Neural cell (in vitro differentiated cells): ENCODE measurements around the gene ATF6. TPM values are rescaled to one million over a fixed set of nuclear protein-coding genes. Genes with fewer than 3 reads are reported as not detected.

ENCODE experiments used
- H2AFZ ChIP-seq: fragments of 200-600, 300-800 bp; sonication (generic), shearing (Covaris generic); 2 replicates; pipeline ENCODE4 v1.6.0; 2014; ENCODE audit warnings: low read depth, mild to moderate bottlenecking, antibody characterized with exemption, low read length, moderate library complexity
- H3F3A ChIP-seq: fragments of 200-600 bp; shearing (Covaris generic); 2 replicates; pipeline ENCODE4 v1.6.1; 2016; ENCODE audit warnings: mild to moderate bottlenecking, moderate library complexity, mixed read lengths, antibody characterized with exemption, low read length; ENCODE audit not compliant: insufficient read depth, poor library complexity, severe bottlenecking
- H3K27ac ChIP-seq: fragments of 200-600, 300-800 bp; sonication (generic), shearing (Covaris generic); 2 replicates; pipeline ENCODE4 v1.5.1; 2014; ENCODE audit warnings: mild to moderate bottlenecking, low read length, moderate library complexity
- H3K27me3 ChIP-seq: fragments of 300-800, 200-600 bp; sonication (generic), shearing (Covaris generic); 2 replicates; pipeline ENCODE4 v1.6.0; 2014; ENCODE audit warnings: mild to moderate bottlenecking, low read depth, low read length, moderate library complexity; ENCODE audit not compliant: insufficient read depth
- H3K36me3 ChIP-seq: fragments of 300-800, 200-600 bp; sonication (generic), shearing (Covaris generic); 2 replicates; pipeline ENCODE4 v1.5.1; 2014; ENCODE audit warnings: mild to moderate bottlenecking, antibody characterized with exemption, low read length, moderate library complexity; ENCODE audit not compliant: insufficient read depth
- H3K4me2 ChIP-seq: fragments of 300-800, 200-600 bp; sonication (generic), shearing (Covaris generic); 2 replicates; pipeline ENCODE4 v1.6.0; 2014; ENCODE audit warnings: mild to moderate bottlenecking, low read length
- H3K4me3 ChIP-seq: fragments of 300-800, 200-600 bp; sonication (generic), shearing (Covaris generic); 2 replicates; pipeline ENCODE4 v1.5.1; 2014; ENCODE audit warnings: mild to moderate bottlenecking, low read length, moderate library complexity
- H3K79me2 ChIP-seq: fragments of 200-600 bp; shearing (Covaris generic); replicated peaks from 2 replicates; pipeline ENCODE4 v1.6.0; 2014; ENCODE audit warnings: mild to moderate bottlenecking, low read length, moderate library complexity; ENCODE audit not compliant: insufficient read depth
- H3K9ac ChIP-seq: fragments of 300-800, 200-600 bp; sonication (generic), shearing (Covaris generic); 2 replicates; pipeline ENCODE4 v1.6.1; 2016; ENCODE audit warnings: mild to moderate bottlenecking, low read length, mixed read lengths
- H3K9me2 ChIP-seq: fragments of 200-600 bp; shearing (Covaris generic); 2 replicates; pipeline ENCODE4 v1.6.1; 2016; ENCODE audit warnings: mild to moderate bottlenecking, low read length, mixed read lengths; ENCODE audit not compliant: insufficient read depth
- H3K9me3 ChIP-seq: fragments of 200-600, 300-800 bp; sonication (generic), shearing (Covaris generic); 2 replicates; pipeline ENCODE4 v1.6.1; 2016; ENCODE audit warnings: mild to moderate bottlenecking, mixed run types, low read length, moderate library complexity, mixed read lengths
- H4K20me1 ChIP-seq: fragments of 200-600 bp; shearing (Covaris generic); 2 replicates; pipeline ENCODE4 v1.6.1; 2016; ENCODE audit warnings: mild to moderate bottlenecking, mixed run types; ENCODE audit not compliant: insufficient read depth
- CTCF ChIP-seq: fragments of 450-650 bp; IDR thresholded peaks from 2 replicates; pipeline ENCODE4 v1.5.1; 2014; ENCODE audit warnings: antibody characterized with exemption, mild to moderate bottlenecking, moderate library complexity; ENCODE audit not compliant: poor library complexity, severe bottlenecking
- EP300 ChIP-seq: fragments of 450-650 bp; conservative IDR thresholded peaks from 2 replicates; pipeline ENCODE4 v1.6.1; 2014; ENCODE audit warnings: antibody characterized with exemption, mild to moderate bottlenecking, moderate library complexity; ENCODE audit not compliant: poor library complexity, severe bottlenecking
- EZH2 ChIP-seq: fragments of 200-600, 300-800 bp; shearing (Covaris generic), sonication (generic); IDR thresholded peaks from 2 replicates; pipeline ENCODE4 v1.6.1; 2014; ENCODE audit warnings: antibody characterized with exemption, low read length, borderline replicate concordance, mild to moderate bottlenecking; ENCODE audit not compliant: insufficient read depth, poor library complexity, severe bottlenecking
- MXI1 ChIP-seq: fragments of 450-650 bp; conservative IDR thresholded peaks from 2 replicates; pipeline ENCODE4 v1.6.1; 2014; ENCODE audit warnings: antibody characterized with exemption, mild to moderate bottlenecking; ENCODE audit not compliant: poor library complexity, severe bottlenecking
- POLR2AphosphoS5 ChIP-seq: IDR thresholded peaks from 2 replicates; pipeline ENCODE4 v1.6.1; 2012
- RAD21 ChIP-seq: fragments of 450-650 bp; conservative IDR thresholded peaks from 2 replicates; pipeline ENCODE4 v1.6.1; 2014; ENCODE audit warnings: antibody characterized with exemption, mild to moderate bottlenecking, moderate library complexity
- SMC3 ChIP-seq: fragments of 450-650 bp; conservative IDR thresholded peaks from 2 replicates; pipeline ENCODE4 v1.6.1; 2014; ENCODE audit warnings: antibody characterized with exemption, mild to moderate bottlenecking, moderate library complexity; ENCODE audit not compliant: poor library complexity
- TAF1 ChIP-seq: IDR thresholded peaks from 2 replicates; pipeline ENCODE4 v1.6.1; 2012; ENCODE audit warnings: low read depth
- polyA plus RNA-seq: library from polyadenylated mRNA; depleted of rRNA; stranded (reverse); fragments of >200 nt; gene quantifications from 2 replicates; pipeline ENCODE4 v1.2.3, GENCODE V29; 2014
- TF ChIP-seq, protein P1 (sequence below): IDR thresholded peaks from 2 replicates; pipeline ENCODE4 v1.6.1; 2012; ENCODE audit warnings: borderline replicate concordance

ATF6 gene
- polyA plus RNA-seq, 1 donor from 2014 or later = 16.6 TPM

DNA sequence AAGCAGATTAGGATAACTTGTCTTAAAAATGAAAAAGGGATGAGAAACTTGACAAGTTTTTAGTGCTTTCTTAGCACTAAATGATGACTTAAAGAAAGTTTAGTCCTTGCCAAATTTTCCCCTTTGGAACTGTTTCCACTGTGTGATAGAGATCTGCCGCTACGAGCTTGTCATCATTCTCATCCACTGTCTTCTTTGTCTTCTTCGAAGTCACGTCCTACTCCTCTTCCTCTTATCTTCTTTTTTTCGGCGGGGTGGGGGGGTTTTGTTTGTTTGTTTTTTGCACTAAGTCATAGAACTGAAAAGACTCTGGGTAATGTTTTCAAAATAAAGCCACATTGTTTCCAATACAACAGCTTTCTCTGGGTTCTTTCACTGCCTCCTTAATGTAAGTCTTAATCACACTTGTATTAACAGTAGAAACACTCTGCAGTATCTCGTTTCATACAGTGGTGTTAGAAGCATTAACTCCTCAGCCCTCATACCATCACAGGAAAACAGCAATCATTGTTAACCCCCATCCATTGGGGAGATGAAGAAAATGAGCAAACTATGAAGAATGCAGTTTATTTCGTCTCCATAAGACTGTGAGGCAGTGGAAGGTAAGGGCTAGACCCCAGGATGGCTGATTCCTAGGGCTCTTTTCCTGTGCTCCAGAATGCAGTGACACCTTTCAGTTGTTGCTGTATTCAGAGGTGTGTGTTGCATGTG lies 175.8 kb downstream of the ATF6 start:
- no peaks in the 10 kb centered on the region for H3K9me2 ChIP-seq
- no peaks in the 10 kb centered on the region for H3K9me3 ChIP-seq
- no peak overlapping the region for H3K4me3 ChIP-seq
- no peaks in the 10 kb centered on the region for H3F3A ChIP-seq
- H4K20me1 ChIP-seq = no peaks in the 10 kb centered on the region
- H3K9ac ChIP-seq = no peak overlapping the region
- H3K79me2 ChIP-seq = no peaks in the 10 kb centered on the region
- H3K27me3 ChIP-seq = no peaks in the 10 kb centered on the region
- H3K36me3 ChIP-seq = no peaks in the 10 kb centered on the region
- no peak overlapping the region for H3K4me2 ChIP-seq
- no peak overlapping the region for H3K27ac ChIP-seq
- no peak overlapping the region for H2AFZ ChIP-seq
- TF ChIP-seq CTCF (no peak), TAF1 (no peak), RAD21 (no peak), POLR2AphosphoS5 (no peak), EP300 (no peak), EZH2 (no peak), SMC3 (no peak), MXI1 (no peak)
- TF ChIP-seq, protein P1, sequence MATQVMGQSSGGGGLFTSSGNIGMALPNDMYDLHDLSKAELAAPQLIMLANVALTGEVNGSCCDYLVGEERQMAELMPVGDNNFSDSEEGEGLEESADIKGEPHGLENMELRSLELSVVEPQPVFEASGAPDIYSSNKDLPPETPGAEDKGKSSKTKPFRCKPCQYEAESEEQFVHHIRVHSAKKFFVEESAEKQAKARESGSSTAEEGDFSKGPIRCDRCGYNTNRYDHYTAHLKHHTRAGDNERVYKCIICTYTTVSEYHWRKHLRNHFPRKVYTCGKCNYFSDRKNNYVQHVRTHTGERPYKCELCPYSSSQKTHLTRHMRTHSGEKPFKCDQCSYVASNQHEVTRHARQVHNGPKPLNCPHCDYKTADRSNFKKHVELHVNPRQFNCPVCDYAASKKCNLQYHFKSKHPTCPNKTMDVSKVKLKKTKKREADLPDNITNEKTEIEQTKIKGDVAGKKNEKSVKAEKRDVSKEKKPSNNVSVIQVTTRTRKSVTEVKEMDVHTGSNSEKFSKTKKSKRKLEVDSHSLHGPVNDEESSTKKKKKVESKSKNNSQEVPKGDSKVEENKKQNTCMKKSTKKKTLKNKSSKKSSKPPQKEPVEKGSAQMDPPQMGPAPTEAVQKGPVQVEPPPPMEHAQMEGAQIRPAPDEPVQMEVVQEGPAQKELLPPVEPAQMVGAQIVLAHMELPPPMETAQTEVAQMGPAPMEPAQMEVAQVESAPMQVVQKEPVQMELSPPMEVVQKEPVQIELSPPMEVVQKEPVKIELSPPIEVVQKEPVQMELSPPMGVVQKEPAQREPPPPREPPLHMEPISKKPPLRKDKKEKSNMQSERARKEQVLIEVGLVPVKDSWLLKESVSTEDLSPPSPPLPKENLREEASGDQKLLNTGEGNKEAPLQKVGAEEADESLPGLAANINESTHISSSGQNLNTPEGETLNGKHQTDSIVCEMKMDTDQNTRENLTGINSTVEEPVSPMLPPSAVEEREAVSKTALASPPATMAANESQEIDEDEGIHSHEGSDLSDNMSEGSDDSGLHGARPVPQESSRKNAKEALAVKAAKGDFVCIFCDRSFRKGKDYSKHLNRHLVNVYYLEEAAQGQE = no peak

GRCh38 chr1:161943737-161944136 lies 177.6 kb downstream of the ATF6 start:
- H3K27ac ChIP-seq = no peak overlapping the region
- H3K4me3 ChIP-seq = no peak overlapping the region
- no peaks in the 10 kb centered on the region for H3K36me3 ChIP-seq
- no peaks in the 10 kb centered on the region for H3K79me2 ChIP-seq
- no peaks in the 10 kb centered on the region for H3K9me3 ChIP-seq
- H3K9ac ChIP-seq = no peak overlapping the region
- H4K20me1 ChIP-seq = no peaks in the 10 kb centered on the region
- H3K27me3 ChIP-seq = no peaks in the 10 kb centered on the region
- H3K9me2 ChIP-seq = no peaks in the 10 kb centered on the region
- no peaks in the 10 kb centered on the region for H3F3A ChIP-seq
- TF ChIP-seq POLR2AphosphoS5 = no peak
- no peak for TF ChIP-seq TAF1
- no peak for TF ChIP-seq MXI1
- TF ChIP-seq SMC3 = no peak
- TF ChIP-seq RAD21 = no peak
- no peak for TF ChIP-seq EP300
- TF ChIP-seq EZH2 = no peak
- no peak for TF ChIP-seq CTCF
- TF ChIP-seq, protein P1 = no peak
- no peak overlapping the region for H2AFZ ChIP-seq
- no peak overlapping the region for H3K4me2 ChIP-seq
